OCI-M2 (cell line): ENCODE measurements around the gene FOXN4.
"Not testable (repeated sequence)": the region's sequence is repeated elsewhere in the genome, so short reads cannot be mapped to it uniquely, and the experiment has no call there.

ENCODE experiments used
- DNase-seq: peaks from one replicate; lab custom pipeline; 2025; ENCODE audit not compliant: unreplicated experiment; lab: John Stamatoyannopoulos, UW

FOXN4 gene

GRCh38 chr12:109308534-109309380 is at the start of gene FOXN4:
FOXN4 (minus strand) TSS chr12:109309284; CDS start chr12:109308321, 963 bp downstream.
- no peak for DNase-seq

- DNase-seq = no peak
These were observed 49.2 kb upstream of the FOXN4 start for GRCh38 chr12:109358154-109358869.

- DNase-seq = no peak
These were observed 47.9 kb upstream of the FOXN4 start for GRCh38 chr12:109357032-109357431.

- no peak for DNase-seq
These were observed 47.5 kb upstream of the FOXN4 start for GRCh38 chr12:109356577-109356976.

- no peak for DNase-seq
These were observed 43.1 kb upstream of the FOXN4 start for GRCh38 chr12:109352184-109352583.

GRCh38 chr12:109347589-109347988 is 38.5 kb upstream of the FOXN4 start, which contains the start of gene MYO1H:
MYO1H (plus strand) TSS chr12:109347900; CDS start chr12:109347961, 61 bp downstream.
- no peak for DNase-seq

- no peak for DNase-seq
These were observed 37.8 kb upstream of the FOXN4 start for GRCh38 chr12:109346920-109347319.

- no peak for DNase-seq
These were observed 36.3 kb upstream of the FOXN4 start for GRCh38 chr12:109345428-109345827.

GRCh38 chr12:109343677-109344076 is 34.6 kb upstream of the FOXN4 start:
- no peak for DNase-seq

- DNase-seq = no peak
These were observed 27.5 kb upstream of the FOXN4 start for GRCh38 chr12:109336593-109336992.

- no peak for DNase-seq
These were observed 25.8 kb upstream of the FOXN4 start for GRCh38 chr12:109334887-109335286.

GRCh38 chr12:109331301-109331952 is 22.3 kb upstream of the FOXN4 start:
- no peak for DNase-seq

GRCh38 chr12:109330282-109331230 is 21.5 kb upstream of the FOXN4 start:
- DNase-seq = no peak

GRCh38 chr12:109329686-109330085 is 20.6 kb upstream of the FOXN4 start:
- DNase-seq = no peak

- DNase-seq = no peak
These were observed 19.9 kb upstream of the FOXN4 start for GRCh38 chr12:109329003-109329402.

- not testable (repeated sequence) for DNase-seq
These were observed 12.2 kb upstream of the FOXN4 start for GRCh38 chr12:109321294-109321693.

GRCh38 chr12:109310247-109311125 is 1.4 kb upstream of the FOXN4 start:
- DNase-seq = no peak

GRCh38 chr12:109309381-109310246 is 530 bp upstream of the FOXN4 start:
- DNase-seq = no peak

GRCh38 chr12:109307051-109307450 is 2.0 kb downstream of the FOXN4 start:
- no peak for DNase-seq
